DMS153 treated with DMSO at 0.1 percent for 48 hours (cell line): ENCODE data around the gene ZNF490.

Experiments
- DNase-seq: peaks from one replicate; lab custom pipeline; 2025; ENCODE audit not compliant: unreplicated experiment; lab: John Stamatoyannopoulos, UW

Gene ZNF490

DNA sequence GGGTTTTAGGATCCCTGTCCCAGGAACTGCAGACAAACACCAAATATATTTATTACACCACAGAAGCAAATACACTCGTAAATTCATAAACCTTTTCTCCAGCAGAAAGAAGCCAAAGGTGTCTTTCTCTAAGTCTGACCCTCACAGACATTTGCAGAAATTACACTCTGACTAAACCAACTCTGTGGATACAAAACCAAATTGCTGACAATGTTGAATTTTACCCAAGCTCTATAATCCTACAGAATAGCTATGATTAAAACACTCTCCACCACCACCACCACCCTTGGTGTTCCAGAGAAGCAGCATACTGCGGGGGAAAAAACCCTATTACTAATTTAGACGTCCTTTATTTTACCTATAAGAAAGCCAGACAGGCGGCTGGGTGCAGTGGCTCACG, 64.5 kb downstream of the ZNF490 start:
- DNase-seq: no peak

DNA sequence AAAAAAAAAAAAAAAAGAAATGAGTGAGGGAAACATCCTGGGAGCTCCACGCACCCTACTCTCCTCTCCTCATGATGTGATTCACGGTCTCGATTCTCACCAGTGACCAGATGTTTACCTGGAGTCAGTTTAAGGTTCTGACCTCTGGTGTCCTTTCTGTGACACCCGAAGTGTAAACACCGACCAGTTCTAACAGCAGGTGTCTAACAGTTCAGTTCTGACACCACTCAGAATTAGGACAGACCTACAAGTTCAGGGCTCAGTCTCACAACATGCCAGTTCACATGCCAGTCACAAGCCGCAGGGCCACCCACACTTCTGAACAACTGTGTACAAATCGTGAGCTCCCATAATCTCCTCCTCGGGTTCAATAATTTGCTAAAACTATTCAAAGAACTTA, 65.3 kb downstream of the ZNF490 start:
- DNase-seq: no peak

DNA sequence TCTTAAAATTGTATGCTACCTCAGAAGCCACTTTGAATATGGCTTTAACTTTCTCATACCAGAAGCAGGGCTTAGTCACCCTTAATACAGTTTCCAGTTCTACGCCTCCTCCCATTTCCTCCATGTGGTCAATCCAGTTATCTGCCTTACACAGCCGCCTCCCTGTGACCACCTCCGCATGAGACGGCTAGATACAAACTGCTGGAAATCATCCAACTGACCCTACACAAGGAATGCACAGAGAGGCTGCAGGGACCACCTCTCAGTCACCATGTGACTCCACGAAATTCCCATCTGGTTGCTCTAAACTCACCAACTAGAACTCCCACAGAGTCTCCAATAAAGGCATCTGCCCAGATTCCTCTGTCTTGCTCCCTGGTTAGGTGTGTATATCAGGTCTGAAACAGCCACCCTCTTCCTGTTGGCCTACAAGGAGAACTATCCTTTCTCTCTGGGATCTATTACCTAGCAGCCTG, 66.2 kb downstream of the ZNF490 start:
- no peak for DNase-seq

DNA sequence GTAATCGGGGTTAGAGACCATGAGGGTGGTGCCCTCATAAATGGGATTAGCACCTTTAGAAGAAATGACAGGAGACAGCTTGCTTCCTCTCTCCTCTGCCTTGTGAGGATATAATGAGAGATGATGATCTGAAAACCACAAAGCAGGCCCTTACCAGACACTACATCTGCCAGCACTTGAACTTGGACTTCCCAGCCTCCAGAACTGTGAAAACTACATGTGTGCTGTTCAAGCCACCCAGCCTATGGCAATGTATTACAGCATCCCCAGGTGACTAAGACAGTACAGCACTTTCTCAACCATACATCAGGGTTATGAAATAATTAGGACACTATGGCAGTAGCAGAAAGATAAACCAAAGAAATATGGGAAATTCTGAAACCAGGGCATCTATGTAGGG, 66.8 kb downstream of the ZNF490 start:
- no peak for DNase-seq
